Parathyroid adenoma (tissue), 2 donors: Measurements from ENCODE around the gene PTPA.
A peak's percentile ranks its signal among the peaks of the same experiment; 100 is the strongest.

ENCODE experiments used
- H2AFZ ChIP-seq: fragments of 300-600 bp; sonication (generic); one replicate; pipeline ENCODE4 v1.7.0; 2017; ENCODE audit warnings: antibody characterized with exemption, mild to moderate bottlenecking
- H3K27ac ChIP-seq: fragments of 300-600 bp; sonication (generic); one replicate; pipeline ENCODE4 v1.7.0; 2017
- H3K27me3 ChIP-seq: fragments of 300-600 bp; sonication (generic); one replicate; pipeline ENCODE4 v1.7.0; 2017; ENCODE audit warnings: low read length; ENCODE audit not compliant: control insufficient read depth, insufficient read depth
- H3K36me3 ChIP-seq: fragments of 300-600 bp; sonication (generic); one replicate; pipeline ENCODE4 v1.7.0; 2017; ENCODE audit warnings: low read length; ENCODE audit not compliant: control insufficient read depth, insufficient read depth
- H3K4me1 ChIP-seq: fragments of 300-600 bp; sonication (generic); one replicate; pipeline ENCODE4 v1.7.0; 2017; ENCODE audit warnings: control low read depth
- H3K4me2 ChIP-seq: fragments of 300-600 bp; sonication (generic); one replicate; pipeline ENCODE4 v1.7.0; 2017; ENCODE audit warnings: low read length
- H3K4me3 ChIP-seq: fragments of 300-600 bp; sonication (generic); one replicate; pipeline ENCODE4 v1.7.0; 2017; ENCODE audit warnings: low read depth, low read length
- H3K79me2 ChIP-seq: fragments of 300-600 bp; sonication (generic); one replicate; pipeline ENCODE4 v1.7.0; 2017; ENCODE audit warnings: control low read depth
- H3K9ac ChIP-seq: fragments of 300-600 bp; sonication (generic); one replicate; pipeline ENCODE4 v1.7.0; 2017; ENCODE audit warnings: mild to moderate bottlenecking
- H3K9me3 ChIP-seq: fragments of 300-600 bp; sonication (generic); one replicate; pipeline ENCODE4 v1.7.0; 2017; ENCODE audit warnings: low read length; ENCODE audit not compliant: control insufficient read depth
- CTCF ChIP-seq: fragments of 300-600 bp; sonication (generic); IDR thresholded peaks from one replicate; pipeline ENCODE4 v1.7.0; 2017; ENCODE audit warnings: antibody characterized with exemption, mild to moderate bottlenecking
- donor health status: primary hyperparathyroidism.

PTPA gene

DNA sequence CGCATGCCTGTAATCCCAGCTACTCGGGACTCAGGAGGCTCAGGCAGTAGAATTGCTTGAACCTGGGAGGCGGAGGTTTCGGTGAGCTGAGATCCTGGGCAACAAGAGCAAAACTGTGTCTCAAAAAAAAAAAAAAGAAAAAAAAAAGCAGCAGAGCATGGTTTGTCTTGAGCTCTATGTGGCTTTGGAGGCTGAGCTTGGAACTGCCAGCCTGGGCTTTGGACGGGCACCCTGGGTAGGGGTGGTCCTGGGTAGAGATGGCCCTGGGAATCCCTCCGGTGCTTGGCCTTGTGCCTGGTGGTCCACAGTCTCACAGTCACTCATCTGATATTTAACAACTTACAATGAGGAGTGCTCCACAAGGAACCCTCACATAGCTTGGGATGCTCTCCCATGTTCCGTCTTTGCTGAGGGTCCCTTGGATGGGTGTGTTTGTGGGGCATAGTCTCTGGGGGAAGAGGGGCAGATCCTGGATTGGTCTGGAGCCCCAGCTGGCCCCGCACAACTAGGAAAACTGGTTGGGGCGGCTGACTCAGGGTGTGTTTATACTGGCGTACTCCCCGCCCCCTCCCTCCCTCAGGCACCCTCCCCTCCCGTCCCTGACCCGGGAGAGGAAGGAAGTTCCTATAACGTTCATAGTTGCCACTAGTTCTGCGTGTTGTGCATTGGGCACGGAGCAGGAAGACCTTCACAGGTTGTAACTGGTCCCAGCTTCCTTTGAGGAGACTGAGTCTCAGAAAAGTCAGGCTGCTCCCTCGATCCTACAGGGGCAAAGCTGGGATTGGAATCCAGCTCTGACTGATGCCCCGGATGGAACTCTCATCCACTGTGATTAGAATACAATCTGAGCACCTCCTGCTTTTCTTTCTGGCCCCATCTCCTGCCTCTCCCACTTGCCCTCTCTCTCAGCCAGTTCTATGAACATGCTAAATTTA is 55.7 kb downstream of the PTPA start:
- Histone ChIP-seq H3K4me1 (peaks cover 6% of the 10 kb centered on the region), H3K4me3 (peak overlapping the region; percentile 53)

GRCh38 chr9:129170229-129170628 is 59.0 kb downstream of the PTPA start:
- H2AFZ ChIP-seq: no peak overlapping the region
- H3K27me3 ChIP-seq: no peaks in the 10 kb centered on the region
- no peaks in the 10 kb centered on the region for H3K79me2 ChIP-seq
- no peak overlapping the region for H3K4me3 ChIP-seq
- TF ChIP-seq CTCF: no peak
- H3K4me1 ChIP-seq: peaks cover 11% of the 10 kb centered on the region
- H3K36me3 ChIP-seq: no peaks in the 10 kb centered on the region
- no peak overlapping the region for H3K9ac ChIP-seq
- H3K27ac ChIP-seq: no peak overlapping the region
- H3K9me3 ChIP-seq: no peaks in the 10 kb centered on the region
- H3K4me2 ChIP-seq: no peak overlapping the region

More for the DNA sequence above, 55.7 kb downstream of the PTPA start:
- Histone ChIP-seq H2AFZ (peak overlapping the region; percentile 70), H3K27ac (peak overlapping the region; percentile 53), H3K4me2 (peak overlapping the region; percentile 86), H3K9me3 (no peaks in the 10 kb centered on the region), H3K27me3 (no peaks in the 10 kb centered on the region), H3K79me2 (no peaks in the 10 kb centered on the region), H3K9ac (no peak overlapping the region), H3K36me3 (no peaks in the 10 kb centered on the region)
- no peak for TF ChIP-seq CTCF

- Histone ChIP-seq H3K9me3 (no peaks in the 10 kb centered on the region), H3K27me3 (no peaks in the 10 kb centered on the region), H3K4me3 (no peak overlapping the region), H3K4me1 (peaks cover 9% of the 10 kb centered on the region), H3K36me3 (no peaks in the 10 kb centered on the region), H3K9ac (no peak overlapping the region), H3K27ac (no peak overlapping the region), H3K4me2 (no peak overlapping the region), H3K79me2 (no peaks in the 10 kb centered on the region), H2AFZ (no peak overlapping the region)
- TF ChIP-seq CTCF: no peak
These were observed 61.0 kb downstream of the PTPA start for GRCh38 chr9:129171993-129172751.

DNA sequence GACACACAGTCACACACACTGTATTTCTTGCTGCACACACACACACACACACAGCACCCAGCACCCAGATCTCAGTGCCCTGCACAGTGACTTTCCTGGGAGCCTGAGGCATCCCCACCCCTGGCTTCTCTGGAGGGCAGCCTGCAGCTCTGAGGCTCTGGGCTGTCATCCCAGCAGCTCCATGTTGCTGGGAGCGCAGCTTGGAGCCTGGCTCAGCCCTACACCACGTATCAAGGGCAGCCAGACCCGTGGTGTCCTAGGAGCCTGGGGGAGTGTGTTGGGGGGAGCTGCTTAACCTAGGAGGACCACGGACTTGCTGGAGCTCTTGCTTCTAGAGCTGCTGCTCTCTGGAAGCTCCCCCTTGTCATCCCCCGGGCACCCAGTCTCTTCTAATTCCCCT is 61.6 kb downstream of the PTPA start:
- Histone ChIP-seq H3K9ac (no peak overlapping the region), H3K9me3 (no peaks in the 10 kb centered on the region), H3K4me1 (peaks cover 6% of the 10 kb centered on the region), H2AFZ (no peak overlapping the region), H3K27ac (no peak overlapping the region), H3K79me2 (no peaks in the 10 kb centered on the region), H3K4me2 (no peak overlapping the region), H3K4me3 (no peak overlapping the region), H3K27me3 (no peaks in the 10 kb centered on the region), H3K36me3 (no peaks in the 10 kb centered on the region)
- TF ChIP-seq CTCF: no peak
